IMR-90 (cell line): ENCODE results near the gene POLR3G. TPM values are rescaled to one million over a fixed set of nuclear protein-coding genes. Genes with fewer than 3 reads are reported as not detected.

Source experiments
- ATAC-seq: fragments of 200-7000 bp; cut with Tn5 transposase; 2 replicates; pipeline ENCODE4 v1.9.1; 2020; ENCODE audit warnings: low read depth, mild to moderate bottlenecking, moderate library complexity
- BruUV-seq: library from RNA; stranded (reverse); fragments of 400-500 nt; replicated peaks from 2 replicates; lab custom pipeline; 2021; lab: Mats Ljungman, UMichigan
- CTCF ChIA-PET: fragments of 300-600 bp; formaldehyde crosslinking; extraction: SDS; loops from one replicate; lab custom pipeline; 2021; ENCODE audit warnings: antibody characterized with exemption; lab: Yijun Ruan, JAX
- POLR2A ChIA-PET: fragments of 300-600 bp; sonication (Branson Sonifier 250); formaldehyde crosslinking; loops from one replicate; lab custom pipeline; 2022; ENCODE audit warnings: antibody characterized with exemption; ENCODE audit not compliant: unreplicated experiment; lab: Charles Lee
- DNase-seq: peaks from one replicate; pipeline ENCODE4 v3.0.0; 2013
- H2AFZ ChIP-seq: replicated peaks from 2 replicates; pipeline ENCODE3; 2013; ENCODE audit warnings: low read length, mild to moderate bottlenecking; ENCODE audit not compliant: poor library complexity
- H2AK5ac ChIP-seq: 2 replicates; pipeline ENCODE4 v1.6.1; 2013; ENCODE audit warnings: low read depth, low read length, inconsistent platforms
- H2AK9ac ChIP-seq: replicated peaks from 2 replicates; pipeline ENCODE3; 2013; ENCODE audit warnings: mild to moderate bottlenecking, low read depth, low read length, moderate library complexity; ENCODE audit not compliant: poor library complexity
- H2BK120ac ChIP-seq: 2 replicates; pipeline ENCODE4 v1.6.1; 2013; ENCODE audit warnings: low read depth, low read length, inconsistent platforms
- H2BK15ac ChIP-seq: 3 replicates; pipeline ENCODE4 v1.6.1; 2013; ENCODE audit warnings: low read depth, low read length, inconsistent platforms
- H2BK20ac ChIP-seq: 2 replicates; pipeline ENCODE4 v1.6.1; 2013; ENCODE audit warnings: low read depth, mild to moderate bottlenecking, inconsistent platforms, low read length, moderate library complexity
- H2BK5ac ChIP-seq: 2 replicates; pipeline ENCODE4 v1.6.1; 2013; ENCODE audit warnings: mild to moderate bottlenecking, low read depth, low read length, inconsistent platforms; ENCODE audit not compliant: poor library complexity, severe bottlenecking
- H3K14ac ChIP-seq: replicated peaks from 2 replicates; pipeline ENCODE4 v1.6.1; 2013; ENCODE audit warnings: low read depth, low read length, inconsistent platforms
- H3K18ac ChIP-seq: 2 replicates; pipeline ENCODE4 v1.6.1; 2013; ENCODE audit warnings: low read depth, low read length, control low read depth
- H3K23ac ChIP-seq: 2 replicates; pipeline ENCODE4 v1.6.1; 2013; ENCODE audit warnings: low read depth, low read length, inconsistent platforms
- H3K27ac ChIP-seq: 2 replicates; pipeline ENCODE4 v1.5.1; 2013; ENCODE audit warnings: mild to moderate bottlenecking, control low read depth, low read length; ENCODE audit not compliant: insufficient read depth
- H3K27me3 ChIP-seq: 2 replicates; pipeline ENCODE4 v1.6.1; 2013; ENCODE audit warnings: low read length; ENCODE audit not compliant: control insufficient read depth, insufficient read depth
- H3K36me3 ChIP-seq: 2 replicates; pipeline ENCODE4 v1.6.1; 2013; ENCODE audit warnings: low read length, mixed read lengths; ENCODE audit not compliant: control insufficient read depth, insufficient read depth
- H3K4ac ChIP-seq: 2 replicates; pipeline ENCODE4 v1.6.1; 2013; ENCODE audit warnings: low read depth, low read length, inconsistent platforms
- H3K4me1 ChIP-seq: 2 replicates; pipeline ENCODE4 v1.6.1; 2013; ENCODE audit warnings: low read length, mixed read lengths; ENCODE audit not compliant: control insufficient read depth, insufficient read depth
- H3K4me2 ChIP-seq: 2 replicates; pipeline ENCODE4 v1.6.1; 2013; ENCODE audit warnings: low read depth, mild to moderate bottlenecking, control low read depth, low read length, moderate library complexity
- H3K4me3 ChIP-seq: 2 replicates; pipeline ENCODE4 v1.5.1; 2013; ENCODE audit warnings: low read depth, mild to moderate bottlenecking, control low read depth, low read length, moderate library complexity; ENCODE audit not compliant: insufficient read depth
- H3K56ac ChIP-seq: 2 replicates; pipeline ENCODE4 v1.6.1; 2013; ENCODE audit warnings: low read length, inconsistent platforms; ENCODE audit not compliant: insufficient read depth; ENCODE audit errors: extremely low read depth
- H3K79me1 ChIP-seq, 2 experiments: 2 replicates each; pipeline ENCODE4 v1.6.1; 2013; ENCODE audit warnings: low read length in 2 of 2, inconsistent platforms in 1 of 2, low read depth in 1 of 2
- H3K9ac ChIP-seq: 2 replicates; pipeline ENCODE4 v1.6.1; 2013; ENCODE audit warnings: low read depth, low read length, control low read depth
- H3K9me1 ChIP-seq: 2 replicates; pipeline ENCODE4 v1.6.1; 2013; ENCODE audit warnings: low read length, inconsistent platforms; ENCODE audit not compliant: insufficient read depth
- H3K9me3 ChIP-seq: 2 replicates; pipeline ENCODE4 v1.6.1; 2013; ENCODE audit warnings: low read length; ENCODE audit not compliant: control insufficient read depth, insufficient read depth
- H4K20me1 ChIP-seq: 2 replicates; pipeline ENCODE4 v1.6.1; 2013; ENCODE audit warnings: low read length, inconsistent platforms; ENCODE audit not compliant: insufficient read depth
- H4K5ac ChIP-seq: 2 replicates; pipeline ENCODE4 v1.6.1; 2013; ENCODE audit warnings: mild to moderate bottlenecking, low read depth, low read length, control low read depth
- H4K8ac ChIP-seq, 2 experiments: 2 replicates each; pipeline ENCODE4 v1.6.1; 2013; ENCODE audit warnings: low read depth in 2 of 2, low read length in 2 of 2, control low read depth in 1 of 2, inconsistent platforms in 1 of 2
- H4K91ac ChIP-seq: 2 replicates; pipeline ENCODE4 v1.6.1; 2013; ENCODE audit warnings: low read depth, low read length, inconsistent platforms; ENCODE audit not compliant: insufficient read depth
- BHLHE40 ChIP-seq: fragments of 150-350 bp; IDR thresholded peaks from 2 replicates; pipeline ENCODE4 v1.6.1; 2016; ENCODE audit warnings: mild to moderate bottlenecking, low read depth, low read length
- CEBPB ChIP-seq: IDR thresholded peaks from 2 replicates; pipeline ENCODE4 v1.6.1; 2012; ENCODE audit warnings: low read depth, low read length, improper control_type of control experiment
- CHD1 ChIP-seq: IDR thresholded peaks from 2 replicates; pipeline ENCODE4 v1.6.1; 2012; ENCODE audit warnings: low read depth, low read length, improper control_type of control experiment
- CTCF ChIP-seq: conservative IDR thresholded peaks from 2 replicates; pipeline ENCODE4 v1.5.1; 2012; ENCODE audit warnings: mild to moderate bottlenecking, low read depth, low read length, improper control_type of control experiment
- ELK1 ChIP-seq: fragments of 150-350 bp; IDR thresholded peaks from 2 replicates; pipeline ENCODE4 v1.6.1; 2016; ENCODE audit warnings: low read depth, mild to moderate bottlenecking, low read length, moderate library complexity, borderline replicate concordance
- FOS ChIP-seq: fragments of 150-350 bp; IDR thresholded peaks from 2 replicates; pipeline ENCODE4 v1.6.1; 2016; ENCODE audit warnings: low read depth, low read length
- MAFK ChIP-seq: IDR thresholded peaks from 2 replicates; pipeline ENCODE4 v1.6.1; 2012; ENCODE audit warnings: low read depth, low read length, improper control_type of control experiment
- MAZ ChIP-seq: IDR thresholded peaks from 2 replicates; pipeline ENCODE4 v1.6.1; 2012; ENCODE audit warnings: low read depth, mild to moderate bottlenecking, low read length, improper control_type of control experiment, moderate library complexity, borderline replicate concordance
- MXI1 ChIP-seq: IDR thresholded peaks from 2 replicates; pipeline ENCODE4 v1.6.1; 2012; ENCODE audit warnings: low read depth, mild to moderate bottlenecking, low read length, moderate library complexity, borderline replicate concordance
- NFE2L2 ChIP-seq: fragments of 150-350 bp; IDR thresholded peaks from 2 replicates; pipeline ENCODE4 v1.6.1; 2016; ENCODE audit warnings: low read depth, mild to moderate bottlenecking, low read length
- POLR2A ChIP-seq: IDR thresholded peaks from 2 replicates; pipeline ENCODE4 v1.6.1; 2012; ENCODE audit warnings: mild to moderate bottlenecking, low read depth, low read length
- RAD21 ChIP-seq: IDR thresholded peaks from 2 replicates; pipeline ENCODE4 v1.6.1; 2012; ENCODE audit warnings: low read length, improper control_type of control experiment
- RCOR1 ChIP-seq: IDR thresholded peaks from 2 replicates; pipeline ENCODE4 v1.6.1; 2012; ENCODE audit warnings: mild to moderate bottlenecking, low read length, improper control_type of control experiment; ENCODE audit not compliant: insufficient replicate concordance
- RFX5 ChIP-seq: IDR thresholded peaks from 2 replicates; pipeline ENCODE4 v1.8.0; 2012; ENCODE audit warnings: low read depth, mild to moderate bottlenecking, low read length, moderate library complexity
- SMC3 ChIP-seq: fragments of 150-350 bp; IDR thresholded peaks from 2 replicates; pipeline ENCODE4 v1.6.1; 2016; ENCODE audit warnings: low read depth, mild to moderate bottlenecking, antibody characterized with exemption, low read length, moderate library complexity
- USF2 ChIP-seq: fragments of 150-350 bp; IDR thresholded peaks from 2 replicates; pipeline ENCODE4 v1.6.1; 2017; ENCODE audit warnings: mild to moderate bottlenecking, antibody characterized with exemption, low read length, low read depth
- WGBS, 2 experiments: methylation state at CpG; one replicate each; pipeline versions ENCODE4 v1.1.5 to v1.1.7; 2013; ENCODE audit warnings: missing lambda C conversion rate in 2 of 2; ENCODE audit not compliant: insufficient read length in 1 of 2; ENCODE audit errors: extremely low coverage in 2 of 2; 5-methylcytosine and 5-hydroxymethylcytosine counted together
- dilution Hi-C: fragments of 300-500 bp; cut with HindIII; formaldehyde crosslinking; loops from one replicate; pipeline ENCODE4 v1.14.3; 2018; ENCODE audit warnings: low sequenced_read_pairs; ENCODE audit not compliant: unreplicated experiment
- in situ Hi-C: fragments of 300-500 bp; cut with MboI; formaldehyde crosslinking; loops from 3 replicates; pipeline ENCODE4 v1.14.3; 2019; ENCODE audit warnings: low sequenced_read_pairs, inconsistent platforms, mixed read lengths
- intact Hi-C: fragments of 100-400 bp; cut with micrococcal nuclease; formaldehyde crosslinking; loops from 2 replicates; pipeline ENCODE4 v1.10.0; 2022
- polyA plus RNA-seq, 3 experiments: library from polyadenylated mRNA; depleted of rRNA; stranded (reverse); fragments of >200 nt; gene quantifications; 2 replicates each; pipeline ENCODE4 v1.2.3, GENCODE V29; 2012; ENCODE audit warnings: low replicate concordance in 1 of 3
- total RNA-seq: library from RNA; depleted of rRNA; stranded (reverse); fragments of >200 nt; gene quantifications from 2 replicates; pipeline ENCODE4 v1.2.3, GENCODE V29; 2012

POLR3G gene
- total and polyA plus RNA-seq, 2 of the 4 experiments (the other 2 are of a cell fraction): 10.6 to 11.6 TPM

- no peak overlapping the region for H2AK5ac ChIP-seq
- H3K56ac ChIP-seq: no peak overlapping the region
- H4K20me1 ChIP-seq: no peaks in the 10 kb centered on the region
- TF ChIP-seq CHD1 (no peak), RFX5 (no peak), NFE2L2 (no peak), CTCF (no peak), RCOR1 (no peak), USF2 (no peak), CEBPB (no peak), FOS (no peak), MAFK (no peak), SMC3 (no peak), RAD21 (no peak), ELK1 (no peak), POLR2A (no peak), MAZ (no peak), MXI1 (no peak), BHLHE40 (no peak)
- no TSS peak for BruUV-seq
- peaks cover 1% of the 10 kb centered on the region; the same call in 1 of the 2 replicates for H3K36me3 ChIP-seq
- H2AFZ ChIP-seq: no peak overlapping the region
- POLR2A ChIA-PET: no interaction called here
- CTCF ChIA-PET: no interaction called here
- H3K27ac ChIP-seq: no peak overlapping the region
- DNase-seq (no peak), ATAC-seq (no peak)
- H2BK20ac ChIP-seq: no peak overlapping the region
- H3K4me3 ChIP-seq: no peak overlapping the region
- in situ Hi-C loops (no loop called here), dilution Hi-C loops (no loop called here), intact Hi-C loops (no loop called here)
- no peak overlapping the region for H3K23ac ChIP-seq
- no peak overlapping the region for H2BK15ac ChIP-seq
- H3K18ac ChIP-seq: no peak overlapping the region
- no peaks in the 10 kb centered on the region for H3K9me3 ChIP-seq
- H3K9ac ChIP-seq: no peak overlapping the region
- H3K4me2 ChIP-seq: no peak overlapping the region
- WGBS, 2 experiments: 64% methylated on average over 3 of the region's 4 CpGs; no CpG with 5 or more reads in 1 of the 2 experiments
- H4K91ac ChIP-seq: no peak overlapping the region
- no peak overlapping the region for H2BK5ac ChIP-seq
- H3K14ac ChIP-seq: no peak overlapping the region
- no peak overlapping the region for H4K5ac ChIP-seq
- no peaks in the 10 kb centered on the region for H3K9me1 ChIP-seq
- no peak overlapping the region for H4K8ac ChIP-seq
- H3K4me1 ChIP-seq: no peaks in the 10 kb centered on the region
- H3K4ac ChIP-seq: no peak overlapping the region
- H3K79me1 ChIP-seq: no peaks in the 10 kb centered on the region
- no peaks in the 10 kb centered on the region for H3K27me3 ChIP-seq
- H2AK9ac ChIP-seq: no peak overlapping the region
- no peak overlapping the region for H2BK120ac ChIP-seq
Observed at GRCh38 chr5:90461288-90461687, 13.4 kb upstream of the POLR3G start.
